HEK293 (cell line): ENCODE measurements around the gene UNCX.

Source experiments
- ATF2 ChIP-seq: fragments of 450-650 bp; formaldehyde crosslinking; IDR thresholded peaks from 2 replicates; pipeline ENCODE4 v1.5.1; 2016; ENCODE audit warnings: missing biosample characterization, missing genetic modification characterization, low read depth
- CTCF ChIP-seq: fragments of 450-650 bp; formaldehyde crosslinking; IDR thresholded peaks from 2 replicates; pipeline ENCODE4 v1.5.1; 2016; ENCODE audit warnings: missing biosample characterization, missing genetic modification characterization
- KLF16 ChIP-seq: fragments of 450-650 bp; formaldehyde crosslinking; IDR thresholded peaks from 2 replicates; pipeline ENCODE4 v1.5.1; 2017; ENCODE audit warnings: missing biosample characterization, missing genetic modification characterization
- TCF7L2 ChIP-seq: IDR thresholded peaks from 2 replicates; pipeline ENCODE4 v1.6.1; 2011; ENCODE audit warnings: low read depth, mild to moderate bottlenecking, inconsistent platforms, low read length, moderate library complexity, borderline replicate concordance
- ZBTB20 ChIP-seq: fragments of 450-650 bp; formaldehyde crosslinking; IDR thresholded peaks from 2 replicates; pipeline ENCODE4 v1.5.1; 2016; ENCODE audit warnings: missing biosample characterization, missing genetic modification characterization
- ZBTB21 ChIP-seq: fragments of 450-650 bp; formaldehyde crosslinking; IDR thresholded peaks from 2 replicates; pipeline ENCODE4 v1.5.1; 2017; ENCODE audit warnings: missing biosample characterization, missing genetic modification characterization
- ZNF112 ChIP-seq: fragments of 450-650 bp; formaldehyde crosslinking; IDR thresholded peaks from 2 replicates; pipeline ENCODE4 v1.5.0; 2017; ENCODE audit warnings: missing biosample characterization, missing genetic modification characterization
- ZNF16 ChIP-seq: fragments of 450-650 bp; formaldehyde crosslinking; IDR thresholded peaks from 2 replicates; pipeline ENCODE4 v1.5.1; 2016; ENCODE audit warnings: low read depth, missing biosample characterization, missing genetic modification characterization
- ZNF514 ChIP-seq: fragments of 450-650 bp; formaldehyde crosslinking; IDR thresholded peaks from 2 replicates; pipeline ENCODE4 v1.5.1; 2016; ENCODE audit warnings: missing biosample characterization, missing genetic modification characterization
- ZNF623 ChIP-seq: fragments of 450-650 bp; formaldehyde crosslinking; IDR thresholded peaks from 2 replicates; pipeline ENCODE4 v1.5.1; 2016; ENCODE audit warnings: missing biosample characterization, missing genetic modification characterization
- TF ChIP-seq, protein P1 (sequence below): fragments of 450-650 bp; formaldehyde crosslinking; IDR thresholded peaks from 2 replicates; pipeline ENCODE4 v1.5.1; 2016; ENCODE audit warnings: missing biosample characterization, missing genetic modification characterization

DNA sequence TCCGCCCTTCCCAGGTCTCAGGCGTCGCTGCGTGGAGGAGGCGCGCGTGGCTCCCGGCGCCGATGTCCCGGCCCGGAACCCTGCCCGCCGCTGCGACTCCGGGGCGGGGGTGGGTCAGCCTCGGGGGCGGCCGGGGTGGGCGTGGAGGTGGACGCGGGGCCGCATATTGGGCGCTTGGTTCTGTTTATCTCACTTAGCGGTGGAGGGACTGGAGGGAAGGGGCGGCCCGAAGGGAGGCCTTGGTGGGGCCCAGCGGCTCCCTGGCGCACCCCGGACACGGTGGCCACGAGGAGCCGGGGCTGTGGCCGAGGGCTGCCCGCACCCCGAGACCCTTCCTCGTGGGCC, 8.6 kb downstream of the UNCX start:
- no peak for TF ChIP-seq ZBTB20 (tag by site-specific recombination)
- TF ChIP-seq CTCF (tag by site-specific recombination) = no peak
- TF ChIP-seq, protein P1, sequence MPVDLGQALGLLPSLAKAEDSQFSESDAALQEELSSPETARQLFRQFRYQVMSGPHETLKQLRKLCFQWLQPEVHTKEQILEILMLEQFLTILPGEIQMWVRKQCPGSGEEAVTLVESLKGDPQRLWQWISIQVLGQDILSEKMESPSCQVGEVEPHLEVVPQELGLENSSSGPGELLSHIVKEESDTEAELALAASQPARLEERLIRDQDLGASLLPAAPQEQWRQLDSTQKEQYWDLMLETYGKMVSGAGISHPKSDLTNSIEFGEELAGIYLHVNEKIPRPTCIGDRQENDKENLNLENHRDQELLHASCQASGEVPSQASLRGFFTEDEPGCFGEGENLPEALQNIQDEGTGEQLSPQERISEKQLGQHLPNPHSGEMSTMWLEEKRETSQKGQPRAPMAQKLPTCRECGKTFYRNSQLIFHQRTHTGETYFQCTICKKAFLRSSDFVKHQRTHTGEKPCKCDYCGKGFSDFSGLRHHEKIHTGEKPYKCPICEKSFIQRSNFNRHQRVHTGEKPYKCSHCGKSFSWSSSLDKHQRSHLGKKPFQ (tag by site-specific recombination) = no peak
- no peak for TF ChIP-seq ZBTB21 (tag by site-specific recombination)
- TF ChIP-seq ATF2 = no peak
- TF ChIP-seq ZNF112 (tag by site-specific recombination) = no peak
- TF ChIP-seq ZNF16 (tag by site-specific recombination) = no peak
- TF ChIP-seq KLF16 = no peak
- no peak for TF ChIP-seq ZNF514 (tag by site-specific recombination)
- TF ChIP-seq TCF7L2 = no peak
- no peak for TF ChIP-seq ZNF623 (tag by site-specific recombination)
